ENCODE results near the gene TELO2. TPM values are rescaled to one million over a fixed set of nuclear protein-coding genes. Genes with fewer than 3 reads are reported as not detected.

TELO2 gene
- total RNA-seq = 16.5 and 23.3 TPM in 2 replicates

GRCh38 chr16:1492923-1493745 lies at the start of gene TELO2:
Gene TELO2, plus strand, starts transcription at chr16:1493360. Its CDS starts 922 bp downstream, at chr16:1494282.

DNA sequence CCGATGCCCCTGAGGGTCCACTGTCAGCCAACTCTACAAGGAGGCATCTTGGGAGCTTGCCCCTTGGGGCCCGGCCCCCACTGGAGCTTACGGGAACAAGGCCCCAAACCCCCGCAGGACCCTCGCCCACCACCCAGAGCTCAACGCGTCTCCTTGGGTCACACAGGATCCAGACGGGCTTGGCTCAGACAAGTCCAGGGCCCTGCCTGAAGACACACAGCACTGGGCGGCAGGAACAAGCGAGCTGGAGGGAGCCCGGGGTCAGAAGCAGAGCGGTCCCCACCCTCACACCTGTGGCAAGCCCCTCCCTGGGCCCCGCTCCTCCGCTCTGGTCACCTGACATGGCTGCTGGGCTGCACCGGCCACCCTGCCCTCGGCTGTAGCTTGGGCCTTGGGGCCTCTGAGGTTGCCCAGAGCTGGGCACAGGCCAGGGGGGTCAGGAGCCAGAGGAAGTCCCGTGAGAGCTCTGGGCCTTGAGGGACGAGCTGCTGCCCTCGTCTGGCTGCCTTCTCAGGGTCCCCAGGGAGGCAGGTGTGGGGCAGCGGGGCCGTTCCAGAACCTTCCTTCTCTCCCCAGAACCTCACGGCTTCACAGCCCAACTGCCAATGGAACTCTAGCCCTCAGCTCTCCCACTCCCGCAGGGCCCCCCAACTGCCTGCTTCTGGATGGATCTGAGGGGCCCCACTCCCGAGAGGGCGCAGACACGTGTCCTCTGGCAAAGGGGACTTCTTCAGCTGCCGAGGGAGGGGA lies 49.0 kb upstream of the TELO2 start, which contains the start of gene CCDC154:
Gene CCDC154 (minus strand): TSS at position 577 of the 750 bp plus-strand sequence. CDS start 234 bp downstream, at position 343.

GRCh38 chr16:1474796-1475551 lies 18.2 kb upstream of the TELO2 start, which contains the start of gene CLCN7:
Gene CLCN7, minus strand, starts transcription at chr16:1475028. Its CDS starts 54 bp downstream, at chr16:1474974.

DNA sequence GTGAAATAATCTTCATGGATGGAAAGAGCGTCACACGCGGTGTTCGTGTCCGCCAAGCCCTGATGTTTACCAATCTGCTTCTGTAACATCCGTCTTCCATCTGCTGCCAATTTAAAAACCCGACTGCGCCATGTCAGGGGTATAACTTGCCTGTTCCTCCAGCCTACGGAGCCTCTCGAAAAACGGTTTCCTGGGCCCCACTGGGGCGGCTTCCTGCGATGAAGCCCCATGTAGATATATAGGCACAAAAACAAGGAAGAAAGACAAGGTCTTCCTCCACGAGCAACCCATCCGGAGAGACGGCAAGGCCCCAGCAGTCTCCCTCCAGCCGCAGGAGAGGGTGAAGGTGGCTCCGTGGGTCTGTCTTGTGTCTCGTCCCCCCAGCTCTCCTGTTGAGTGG lies 4.5 kb upstream of the TELO2 start, which contains the start of gene PTX4:
Gene PTX4 (minus strand): TSS at position 326 of the 400 bp plus-strand sequence. CDS start 35 bp downstream, at position 291.

GRCh38 chr16:1533443-1533951 lies 40.3 kb downstream of the TELO2 start, which contains the start of gene TMEM204:
Gene TMEM204, plus strand, starts transcription at chr16:1533666. Its CDS starts 610 bp downstream, at chr16:1534276.

Other genes with a start within 250 kb of the TELO2 start
- not detected in 2 replicates for gene TPSD1, start 237.3 kb upstream of the TELO2 start, total RNA-seq
- 54.7 and 83.8 TPM in 2 replicates for gene UBE2I, start 183.7 kb upstream of the TELO2 start, total RNA-seq
- gene BAIAP3, start 159.7 kb upstream of the TELO2 start, total RNA-seq = 1.5 and 1.9 TPM in 2 replicates
- 91.6 and 98.8 TPM in 2 replicates for gene TSR3, start 141.5 kb upstream of the TELO2 start, total RNA-seq
- 43.3 and 81.2 TPM in 2 replicates for gene GNPTG, start 141.4 kb upstream of the TELO2 start, total RNA-seq
- gene UNKL, start 78.7 kb upstream of the TELO2 start, total RNA-seq = 11.2 and 12.1 TPM in 2 replicates
- gene UQCC4, start 72.6 kb upstream of the TELO2 start, total RNA-seq = 8.6 and 12.8 TPM in 2 replicates
- 0.17 TPM in 1 of 2 replicates, not detected in the other for gene PERCC1, start 62.3 kb upstream of the TELO2 start, total RNA-seq
- 0.29 and 0.66 TPM in 2 replicates for gene CCDC154, start 48.8 kb upstream of the TELO2 start, total RNA-seq
- gene CLCN7, start 18.3 kb upstream of the TELO2 start, total RNA-seq = 71.4 and 169 TPM in 2 replicates
- 0.29 TPM in 1 of 2 replicates, not detected in the other for gene PTX4, start 4.4 kb upstream of the TELO2 start, total RNA-seq
- gene TMEM204, start 40.3 kb downstream of the TELO2 start, total RNA-seq = 9.0 and 10.1 TPM in 2 replicates
- 32.1 and 55.1 TPM in 2 replicates for gene IFT140, start 118.7 kb downstream of the TELO2 start, total RNA-seq
- gene CRAMP1, start 119.0 kb downstream of the TELO2 start, total RNA-seq = 8.6 and 8.8 TPM in 2 replicates
- 32.7 and 50.9 TPM in 2 replicates for gene JPT2, start 184.9 kb downstream of the TELO2 start, total RNA-seq
- gene MAPK8IP3, start 212.8 kb downstream of the TELO2 start, total RNA-seq = 48.4 and 59.9 TPM in 2 replicates